Gastroesophageal sphincter (tissue), 4 donors: Measurements from ENCODE around the gene FNBP1. TPM values are rescaled to one million over a fixed set of nuclear protein-coding genes. Genes with fewer than 3 reads are reported as not detected.
A peak's percentile ranks its signal among the peaks of the same experiment; 100 is the strongest.

Experiments
- ATAC-seq: fragments of 150-250 bp; one replicate; pipeline ENCODE4 v1.9.1; 2016; ENCODE audit warnings: mild to moderate bottlenecking, moderate library complexity
- H3K27ac ChIP-seq, 4 donors: fragments of 200-600 bp; sonication (generic) in 3 of 4; 1 replicate in 3 of 4; 2 replicates in 1 of 4; pipeline ENCODE4 v1.5.1; 2016 to 2019
- H3K27me3 ChIP-seq: fragments of 200-600 bp; sonication (generic); one replicate; pipeline ENCODE4 v1.5.1; 2019
- H3K36me3 ChIP-seq, 2 donors: fragments of 200-600 bp; sonication (generic); one replicate each; pipeline ENCODE4 v1.5.1; 2019; ENCODE audit warnings: control low read depth in 1 of 2
- H3K4me1 ChIP-seq, 3 donors: fragments of 200-600 bp; sonication (generic); 1 replicate in 2 of 3; 2 replicates in 1 of 3; pipeline ENCODE4 v1.5.1; 2016 to 2019; ENCODE audit warnings: control low read depth in 2 of 3
- H3K4me3 ChIP-seq, 2 donors: fragments of 200-600 bp; sonication (generic); one replicate each; pipeline ENCODE4 v1.5.1; 2019; ENCODE audit warnings: mild to moderate bottlenecking in 1 of 2, moderate library complexity in 1 of 2
- H3K9me3 ChIP-seq, 3 donors: fragments of 200-600 bp; sonication (generic); one replicate each; pipeline ENCODE4 v1.5.1; 2017 to 2019; ENCODE audit warnings: control low read depth in 2 of 3
- CTCF ChIP-seq, 4 experiments: fragments of 200-600 bp in 2 of 4; fragments of 450-650 bp in 2 of 4; sonication (generic) in 1 of 4; IDR thresholded peaks; one replicate each; pipeline ENCODE4 v1.5.1; 2017 to 2019; ENCODE audit warnings: antibody characterized with exemption in 4 of 4, mild to moderate bottlenecking in 2 of 4, moderate library complexity in 2 of 4
- EP300 ChIP-seq: sonication (generic); formaldehyde crosslinking; IDR thresholded peaks from one replicate; pipeline ENCODE4 v1.6.1; 2017; ENCODE audit warnings: antibody characterized with exemption, mild to moderate bottlenecking
- POLR2A ChIP-seq, 2 donors: fragments of 450-650 bp; IDR thresholded peaks; one replicate each; pipeline ENCODE4 v1.6.1; 2017; ENCODE audit warnings: antibody characterized with exemption in 2 of 2, mild to moderate bottlenecking in 2 of 2, moderate library complexity in 1 of 2
- POLR2AphosphoS5 ChIP-seq: sonication (generic); formaldehyde crosslinking; IDR thresholded peaks from one replicate; pipeline ENCODE4 v1.6.1; 2017; ENCODE audit warnings: antibody characterized with exemption
- WGBS, 2 donors: methylation state at CpG; one replicate each; pipeline ENCODE4 v1.1.5; 2018; ENCODE audit warnings: low coverage in 1 of 2; 5-methylcytosine and 5-hydroxymethylcytosine counted together
- total RNA-seq, 4 donors: library from RNA; depleted of rRNA; stranded (reverse); fragments of >200 nt; gene quantifications; one replicate each; pipeline ENCODE4 v1.1.0, GENCODE V29; 2016

Gene FNBP1
- total RNA-seq, 4 donors from 2014 or later, result 119 to 343 (median 188) TPM

GRCh38 chr9:130078547-130078946, 35.6 kb upstream of the FNBP1 start:
- H3K27me3 ChIP-seq, result no peaks in the 10 kb centered on the region
- WGBS, 2 donors, result 95% methylated on average over 3 of the region's 3 CpGs; no CpG with 5 or more reads in 1 of the 2 donors
- ATAC-seq, result no peak
- H3K36me3 ChIP-seq, result peaks cover 0 to 83% of the 10 kb centered on the region in 2 donors
- no peak overlapping the region for H3K4me3 ChIP-seq
- TF ChIP-seq CTCF (IDR thresholded peaks at IDR 0.05), result no peak
- peaks cover 0 to 15% (median 4%) of the 10 kb centered on the region in 3 donors for H3K4me1 ChIP-seq
- no peak overlapping the region for H3K27ac ChIP-seq
- H3K9me3 ChIP-seq, result no peaks in the 10 kb centered on the region

GRCh38 chr9:130073373-130073772, 30.4 kb upstream of the FNBP1 start:
- Histone ChIP-seq H3K27me3 (no peaks in the 10 kb centered on the region), H3K4me1 (peaks cover 0 to 35% (median 10%) of the 10 kb centered on the region in 3 donors), H3K4me3 (no peak overlapping the region), H3K27ac (peak overlapping the region in 1 of 4 donors; percentile 22), H3K9me3 (no peaks in the 10 kb centered on the region), H3K36me3 (peaks cover 0 to 31% of the 10 kb centered on the region in 2 donors)
- TF ChIP-seq CTCF (IDR thresholded peaks at IDR 0.05), result no peak
- TF ChIP-seq POLR2A (IDR thresholded peaks at IDR 0.05), result no peak
- TF ChIP-seq EP300, result no peak
- TF ChIP-seq POLR2AphosphoS5, result no peak
- ATAC-seq, result no peak
- 35 to 41% methylated on average over 2 of the region's 2 CpGs for WGBS, 2 donors

GRCh38 chr9:130072515-130073235, 29.7 kb upstream of the FNBP1 start:
- Histone ChIP-seq H3K4me3 (no peak overlapping the region), H3K27me3 (no peaks in the 10 kb centered on the region), H3K4me1 (peaks cover 0 to 42% (median 10%) of the 10 kb centered on the region in 3 donors), H3K36me3 (peaks cover 0 to 24% of the 10 kb centered on the region in 2 donors), H3K9me3 (no peaks in the 10 kb centered on the region), H3K27ac (no peak overlapping the region)
- TF ChIP-seq EP300, result no peak
- no peak for TF ChIP-seq POLR2AphosphoS5
- no peak for TF ChIP-seq CTCF (IDR thresholded peaks at IDR 0.05)
- no peak for TF ChIP-seq POLR2A (IDR thresholded peaks at IDR 0.05)
- 81% methylated on average over 7 to 9 of the region's 9 CpGs for WGBS, 2 donors
- ATAC-seq, result no peak

GRCh38 chr9:130069048-130069447, 26.1 kb upstream of the FNBP1 start:
- no peaks in the 10 kb centered on the region for H3K36me3 ChIP-seq
- no peak for TF ChIP-seq CTCF (IDR thresholded peaks at IDR 0.05)
- no peak for TF ChIP-seq POLR2AphosphoS5
- no peak for TF ChIP-seq POLR2A (IDR thresholded peaks at IDR 0.05)
- TF ChIP-seq EP300, result no peak
- H3K4me3 ChIP-seq, result no peak overlapping the region
- peaks cover 0 to 47% (median 10%) of the 10 kb centered on the region in 3 donors for H3K4me1 ChIP-seq
- WGBS, 2 donors, result 78 to 86% methylated on average over 1 of the region's 1 CpG
- peak overlapping the region; percentile 14 to 72 (median 61) for H3K27ac ChIP-seq
- ATAC-seq, result no peak
- H3K9me3 ChIP-seq, result no peaks in the 10 kb centered on the region
- no peaks in the 10 kb centered on the region for H3K27me3 ChIP-seq

- no peaks in the 10 kb centered on the region for H3K36me3 ChIP-seq
These were observed 21.6 kb upstream of the FNBP1 start for GRCh38 chr9:130064621-130065020.

More at GRCh38 chr9:130064621-130065020, 21.6 kb upstream of the FNBP1 start:
- H3K4me1 ChIP-seq, result peaks cover 0 to 39% (median 10%) of the 10 kb centered on the region in 3 donors
- H3K9me3 ChIP-seq, result no peaks in the 10 kb centered on the region
- ATAC-seq, result no peak
- TF ChIP-seq CTCF (IDR thresholded peaks at IDR 0.05) (no peak), POLR2A (IDR thresholded peaks at IDR 0.05) (no peak), EP300 (no peak), POLR2AphosphoS5 (no peak)
- H3K27ac ChIP-seq, result no peak overlapping the region
- WGBS, 2 donors, result 91 to 94% methylated on average over 2 to 4 of the region's 4 CpGs
- H3K27me3 ChIP-seq, result no peaks in the 10 kb centered on the region
- H3K4me3 ChIP-seq, result no peak overlapping the region
